Dendritic cell treated with granulocyte-macrophage colony-stimulating factor and Interleukin-4, amounts not matched to agents 40 ng/mL and 50 ng/mL, for 4 days (primary cell): ENCODE measurements around the gene CEACAM3.

Experiments used
- H3K27ac Mint-ChIP-seq: one replicate; pipeline ENCODE4 v1.8.0; 2022; ENCODE audit warnings: mild to moderate bottlenecking, mixed read lengths
- H3K27me3 Mint-ChIP-seq: one replicate; pipeline ENCODE4 v1.8.0; 2022; ENCODE audit warnings: mild to moderate bottlenecking, mixed read lengths
- H3K36me3 Mint-ChIP-seq: one replicate; pipeline ENCODE4 v1.8.0; 2022; ENCODE audit warnings: low read depth, mixed read lengths
- H3K4me1 Mint-ChIP-seq: one replicate; pipeline ENCODE4 v1.8.0; 2022; ENCODE audit warnings: low read depth, mixed read lengths
- H3K4me3 Mint-ChIP-seq: one replicate; pipeline ENCODE4 v1.8.0; 2022; ENCODE audit warnings: mild to moderate bottlenecking, moderate library complexity, mixed read lengths
- H3K9me3 Mint-ChIP-seq: one replicate; pipeline ENCODE4 v1.8.0; 2022; ENCODE audit warnings: mixed read lengths
- intact Hi-C: fragments of 100-400 bp; cut with micrococcal nuclease; formaldehyde crosslinking; loops from one replicate; pipeline ENCODE4 v1.15.0; 2022

CEACAM3 gene

GRCh38 chr19:41839211-41839610 is 42.8 kb downstream of the CEACAM3 start:
- intact Hi-C loops: no loop called here
- Mint-ChIP-seq H3K36me3 (no peaks in the 10 kb centered on the region), H3K4me3 (no peak overlapping the region), H3K27me3 (peaks cover 18% of the 10 kb centered on the region), H3K27ac (no peak overlapping the region), H3K4me1 (peaks cover 5% of the 10 kb centered on the region), H3K9me3 (peaks cover under 1% of the 10 kb centered on the region)

GRCh38 chr19:41843371-41843770 is 47.0 kb downstream of the CEACAM3 start:
- Mint-ChIP-seq H3K4me3 (no peak overlapping the region), H3K9me3 (peaks cover 6% of the 10 kb centered on the region), H3K36me3 (no peaks in the 10 kb centered on the region), H3K27me3 (peaks cover 11% of the 10 kb centered on the region), H3K4me1 (peaks cover 5% of the 10 kb centered on the region), H3K27ac (no peak overlapping the region)
- intact Hi-C loops: no loop called here

- H3K4me3 Mint-ChIP-seq: no peak within 1 kb of the TSS
- peaks cover 17% of the 10 kb centered on the region for H3K27me3 Mint-ChIP-seq
- H3K27ac Mint-ChIP-seq: no peak within 1 kb of the TSS
- no peaks in the 10 kb centered on the region for H3K36me3 Mint-ChIP-seq
- peaks cover 5% of the 10 kb centered on the region for H3K4me1 Mint-ChIP-seq
- H3K9me3 Mint-ChIP-seq: peaks cover 6% of the 10 kb centered on the region
- intact Hi-C loops: no loop called here
Measured at GRCh38 chr19:41844601-41845000, 48.2 kb downstream of the CEACAM3 start, which contains the start of gene LYPD4. LYPD4 (minus strand) TSS chr19:41844683; CDS start chr19:41839285, 5,398 bp downstream.

- Mint-ChIP-seq H3K36me3 (no peaks in the 10 kb centered on the region), H3K27me3 (peaks cover 17% of the 10 kb centered on the region), H3K27ac (no peak within 1 kb of the TSS), H3K9me3 (peaks cover 6% of the 10 kb centered on the region), H3K4me1 (peaks cover 5% of the 10 kb centered on the region), H3K4me3 (no peak within 1 kb of the TSS)
- intact Hi-C loops: no loop called here
Measured at GRCh38 chr19:41845001-41845050, 48.4 kb downstream of the CEACAM3 start, which contains the start of gene DMRTC2. DMRTC2 (plus strand) TSS chr19:41845042; CDS start chr19:41847429, 2,387 bp downstream.

GRCh38 chr19:41845051-41845590 is 48.7 kb downstream of the CEACAM3 start:
- H3K4me3 Mint-ChIP-seq: no peak overlapping the region
- H3K4me1 Mint-ChIP-seq: peaks cover 3% of the 10 kb centered on the region
- H3K36me3 Mint-ChIP-seq: no peaks in the 10 kb centered on the region
- intact Hi-C loops: no loop called here
- peaks cover 6% of the 10 kb centered on the region for H3K9me3 Mint-ChIP-seq
- no peak overlapping the region for H3K27ac Mint-ChIP-seq
- peaks cover 17% of the 10 kb centered on the region for H3K27me3 Mint-ChIP-seq

GRCh38 chr19:41847351-41848105 is 51.1 kb downstream of the CEACAM3 start:
- no peaks in the 10 kb centered on the region for H3K36me3 Mint-ChIP-seq
- intact Hi-C loops: no loop called here
- no peak overlapping the region for H3K27ac Mint-ChIP-seq
- no peak overlapping the region for H3K4me3 Mint-ChIP-seq
- H3K9me3 Mint-ChIP-seq: peaks cover 6% of the 10 kb centered on the region
- H3K4me1 Mint-ChIP-seq: no peaks in the 10 kb centered on the region
- peaks cover 32% of the 10 kb centered on the region for H3K27me3 Mint-ChIP-seq

DNA sequence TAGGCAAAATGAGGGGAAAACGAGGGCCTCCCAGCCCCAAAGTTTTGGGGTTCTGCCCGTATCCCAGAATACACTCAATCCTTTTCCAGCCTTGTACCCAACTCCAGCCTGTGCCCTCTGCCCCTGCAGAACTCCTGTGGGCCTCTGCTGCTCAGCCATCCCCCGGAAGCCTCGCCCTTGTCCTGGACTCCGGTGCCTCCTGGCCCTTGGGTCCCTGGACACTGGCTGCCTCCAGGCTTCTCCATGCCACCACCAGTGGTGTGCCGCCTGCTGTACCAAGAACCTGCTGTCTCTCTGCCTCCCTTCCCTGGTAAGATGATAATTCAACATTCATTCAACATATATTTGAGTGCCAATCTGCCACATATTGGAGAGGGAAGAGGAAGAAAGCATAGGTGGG is 52.3 kb downstream of the CEACAM3 start:
- Mint-ChIP-seq H3K4me1 (peaks cover 3% of the 10 kb centered on the region), H3K27ac (no peak overlapping the region), H3K4me3 (no peak overlapping the region)

GRCh38 chr19:41849067-41849466 is 52.7 kb downstream of the CEACAM3 start:
- Mint-ChIP-seq H3K27ac (no peak overlapping the region), H3K9me3 (peaks cover 6% of the 10 kb centered on the region), H3K4me3 (no peak overlapping the region), H3K4me1 (peaks cover 5% of the 10 kb centered on the region), H3K27me3 (peaks cover 25% of the 10 kb centered on the region), H3K36me3 (no peaks in the 10 kb centered on the region)
- intact Hi-C loops: no loop called here

More for the DNA sequence above, 52.3 kb downstream of the CEACAM3 start:
- intact Hi-C loops: no loop called here
- no peaks in the 10 kb centered on the region for H3K36me3 Mint-ChIP-seq
- H3K27me3 Mint-ChIP-seq: peaks cover 29% of the 10 kb centered on the region
- peaks cover 6% of the 10 kb centered on the region for H3K9me3 Mint-ChIP-seq

GRCh38 chr19:41850381-41850780 is 54.0 kb downstream of the CEACAM3 start:
- no peaks in the 10 kb centered on the region for H3K36me3 Mint-ChIP-seq
- no peak overlapping the region for H3K4me3 Mint-ChIP-seq
- H3K9me3 Mint-ChIP-seq: no peaks in the 10 kb centered on the region
- H3K27me3 Mint-ChIP-seq: peaks cover 24% of the 10 kb centered on the region
- peaks cover 5% of the 10 kb centered on the region for H3K4me1 Mint-ChIP-seq
- no peak overlapping the region for H3K27ac Mint-ChIP-seq
- intact Hi-C loops: no loop called here

DNA sequence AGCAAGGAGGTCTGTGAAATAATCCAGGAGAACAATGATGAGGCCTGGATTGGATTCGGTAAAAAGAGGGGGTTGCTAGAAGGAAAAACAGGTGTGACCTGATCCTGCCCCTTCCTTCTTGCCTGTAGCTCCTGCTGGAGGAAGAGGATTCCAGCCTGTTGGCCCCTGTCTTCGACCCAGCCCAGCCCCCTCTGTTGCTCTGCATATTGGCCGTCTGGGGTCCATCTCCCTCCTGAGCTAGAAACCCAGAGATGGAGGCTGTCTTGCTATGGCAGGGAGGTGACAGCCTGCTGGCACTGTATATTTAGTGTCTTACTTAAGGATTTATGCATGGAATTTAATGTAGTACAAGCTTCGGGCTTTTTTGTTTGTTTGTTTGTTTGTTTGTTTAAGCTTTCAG is 55.1 kb downstream of the CEACAM3 start:
- Mint-ChIP-seq H3K4me3 (no peak overlapping the region), H3K4me1 (peaks cover 5% of the 10 kb centered on the region), H3K36me3 (no peaks in the 10 kb centered on the region), H3K27me3 (peaks cover 24% of the 10 kb centered on the region), H3K9me3 (no peaks in the 10 kb centered on the region), H3K27ac (no peak overlapping the region)
- intact Hi-C loops: no loop called here

- no peak overlapping the region for H3K27ac Mint-ChIP-seq
- H3K4me3 Mint-ChIP-seq: no peak overlapping the region
- peaks cover 24% of the 10 kb centered on the region for H3K27me3 Mint-ChIP-seq
- H3K9me3 Mint-ChIP-seq: no peaks in the 10 kb centered on the region
- H3K4me1 Mint-ChIP-seq: peaks cover 5% of the 10 kb centered on the region
- intact Hi-C loops: no loop called here
- no peaks in the 10 kb centered on the region for H3K36me3 Mint-ChIP-seq
Measured at GRCh38 chr19:41853344-41853743, 57.0 kb downstream of the CEACAM3 start.

- H3K4me3 Mint-ChIP-seq: no peak overlapping the region
- intact Hi-C loops: no loop called here
- H3K4me1 Mint-ChIP-seq: peaks cover 5% of the 10 kb centered on the region
- no peaks in the 10 kb centered on the region for H3K9me3 Mint-ChIP-seq
- H3K27me3 Mint-ChIP-seq: peaks cover 22% of the 10 kb centered on the region
- no peak overlapping the region for H3K27ac Mint-ChIP-seq
- no peaks in the 10 kb centered on the region for H3K36me3 Mint-ChIP-seq
Measured at GRCh38 chr19:41853768-41854167, 57.4 kb downstream of the CEACAM3 start.

DNA sequence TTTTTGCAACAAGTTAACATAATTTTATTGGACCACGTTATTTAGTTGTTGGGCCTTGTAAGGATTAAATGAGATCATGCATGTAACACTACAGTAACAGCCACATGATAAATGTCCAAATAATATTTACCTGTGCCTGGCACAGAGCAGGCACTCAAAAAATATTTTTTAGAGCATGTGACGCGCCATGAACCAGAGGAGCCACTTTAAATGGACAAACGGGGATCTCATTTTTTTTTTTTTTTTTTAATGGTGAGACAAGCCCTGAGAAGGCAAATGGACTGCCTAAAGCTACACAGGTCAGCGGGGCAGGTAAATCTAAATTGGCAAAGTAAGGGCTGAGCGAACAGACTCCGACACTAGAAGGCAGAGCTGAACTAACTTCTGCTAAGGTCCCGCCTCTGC is 62.8 kb downstream of the CEACAM3 start:
- no peaks in the 10 kb centered on the region for H3K9me3 Mint-ChIP-seq
- intact Hi-C loops: loop anchor here (5.0 kb wide), 1 partner anchor 98 kb away; the partner anchor contains the start of gene RABAC1
- H3K4me1 Mint-ChIP-seq: peaks cover 42% of the 10 kb centered on the region
- peak overlapping the region; percentile 96 for H3K4me3 Mint-ChIP-seq
- H3K27ac Mint-ChIP-seq: peak overlapping the region; percentile 94
- peaks cover 44% of the 10 kb centered on the region for H3K36me3 Mint-ChIP-seq
- H3K27me3 Mint-ChIP-seq: peaks cover 3% of the 10 kb centered on the region

DNA sequence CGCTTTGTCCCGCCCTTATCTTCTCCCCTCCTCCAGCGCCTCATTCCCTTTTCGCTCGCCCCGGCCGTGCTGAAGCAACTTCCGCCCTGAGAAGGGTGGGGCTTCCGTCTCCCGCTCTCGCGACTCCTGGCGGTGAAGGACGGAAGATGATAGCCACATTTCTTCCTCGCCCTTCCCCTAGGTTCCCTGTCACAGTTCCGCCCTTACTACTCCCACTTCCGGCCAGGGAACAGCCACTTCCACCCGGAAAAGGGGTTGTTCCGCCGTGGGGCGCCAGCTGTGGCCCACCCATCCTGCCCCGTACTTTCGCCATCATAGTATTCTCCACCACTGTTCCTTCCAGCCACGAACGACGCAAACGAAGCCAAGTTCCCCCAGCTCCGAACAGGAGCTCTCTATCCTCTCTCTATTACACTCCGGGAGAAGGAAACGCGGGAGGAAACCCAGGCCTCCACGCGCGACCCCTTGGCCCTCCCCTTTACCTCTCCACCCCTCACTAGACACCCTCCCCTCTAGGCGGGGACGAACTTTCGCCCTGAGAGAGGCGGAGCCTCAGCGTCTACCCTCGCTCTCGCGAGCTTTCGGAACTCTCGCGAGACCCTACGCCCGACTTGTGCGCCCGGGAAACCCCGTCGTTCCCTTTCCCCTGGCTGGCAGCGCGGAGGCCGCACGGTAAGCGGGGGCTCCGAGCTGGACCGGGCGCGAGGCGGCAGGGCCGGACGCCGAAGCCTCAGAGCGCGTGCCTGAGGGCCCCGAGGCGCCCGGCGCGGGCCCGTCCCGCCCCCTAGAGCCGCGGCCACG is 63.4 kb downstream of the CEACAM3 start, which contains the start of gene RPS19:
TSS of gene RPS19 (plus strand) at position 638 of the 801 bp plus-strand sequence. CDS start 520 bp downstream, outside the sequence.
- intact Hi-C loops: loop anchor here (5.0 kb wide), 1 partner anchor 97 kb away; the partner anchor contains the start of gene RABAC1
- Mint-ChIP-seq H3K36me3 (peaks cover 50% of the 10 kb centered on the region), H3K9me3 (no peaks in the 10 kb centered on the region), H3K4me3 (peak within 1 kb of the TSS; percentile 96), H3K27ac (peak within 1 kb of the TSS; percentile 94), H3K27me3 (no peaks in the 10 kb centered on the region), H3K4me1 (peaks cover 47% of the 10 kb centered on the region)
